Astrocyte of the cerebellum (primary cell): ENCODE results near the gene MYMK.

Source experiments
- DNase-seq: peaks from one replicate; pipeline ENCODE4 v3.0.0-alpha.2; 2011; ENCODE audit warnings: low read depth
- H3K4me3 ChIP-seq: 2 replicates; pipeline ENCODE4 v1.5.1; 2011; ENCODE audit warnings: mild to moderate bottlenecking, low read depth, low read length, moderate library complexity
- CTCF ChIP-seq: IDR thresholded peaks from 2 replicates; pipeline ENCODE4 v1.5.1; 2012; ENCODE audit warnings: low read length, low read depth, moderate library complexity, mild to moderate bottlenecking; ENCODE audit errors: missing control alignments
- in situ Hi-C: cut with HindIII; loops from 2 replicates; pipeline ENCODE4 v1.10.0; 2017; ENCODE audit warnings: low sequenced_read_pairs

MYMK gene

GRCh38 chr9:133470427-133470924 is 54.3 kb downstream of the MYMK start:
- no peak overlapping the region for H3K4me3 ChIP-seq
- TF ChIP-seq CTCF: no peak
- no peak for DNase-seq
- in situ Hi-C loops: no loop called here

- no peak for TF ChIP-seq CTCF
- in situ Hi-C loops: loop anchor here (5.0 kb wide), 1 partner anchor 92 kb away; the partner anchor contains the start of genes STKLD1 and SURF4
- DNase-seq: no peak
- H3K4me3 ChIP-seq: no peak overlapping the region
Measured at GRCh38 chr9:133468777-133469421, 55.9 kb downstream of the MYMK start.

DNA sequence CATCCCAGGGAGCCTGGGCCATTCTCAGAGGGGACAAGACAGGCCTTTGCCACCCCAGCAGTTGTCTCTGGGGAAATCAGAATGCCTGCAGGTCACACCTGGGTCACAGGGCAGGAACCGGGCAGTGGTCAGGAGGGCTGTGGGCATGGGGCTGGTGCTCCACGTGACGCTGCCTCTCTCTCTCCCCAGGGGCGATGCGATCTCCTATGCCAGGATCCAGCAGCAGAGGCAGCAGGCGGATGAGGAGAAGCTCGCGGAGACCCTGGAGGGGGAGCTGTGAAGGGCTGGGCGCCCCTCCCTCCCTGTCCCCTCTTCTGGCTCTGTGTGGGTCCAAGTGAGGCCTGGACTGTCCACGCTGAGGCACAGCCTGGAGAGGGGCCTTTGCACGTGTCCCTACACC is 56.4 kb downstream of the MYMK start:
- no peak for DNase-seq
- H3K4me3 ChIP-seq: no peak overlapping the region
- no peak for TF ChIP-seq CTCF
- in situ Hi-C loops: loop anchor here (5.0 kb wide), 1 partner anchor 91 kb away; the partner anchor contains the start of genes STKLD1 and SURF4

- no peak for TF ChIP-seq CTCF
- DNase-seq: no peak
- no peak overlapping the region for H3K4me3 ChIP-seq
- in situ Hi-C loops: loop anchor here (5.0 kb wide), 1 partner anchor 90 kb away; the partner anchor contains the start of genes STKLD1 and SURF4
Measured at GRCh38 chr9:133467101-133467500, 57.7 kb downstream of the MYMK start.

GRCh38 chr9:133465984-133466383 is 58.8 kb downstream of the MYMK start:
- H3K4me3 ChIP-seq: no peak overlapping the region
- no peak for DNase-seq
- in situ Hi-C loops: loop anchor here (5.0 kb wide), 1 partner anchor 89 kb away; the partner anchor contains the start of genes STKLD1 and SURF4
- TF ChIP-seq CTCF: no peak

GRCh38 chr9:133464638-133465037 is 60.1 kb downstream of the MYMK start:
- in situ Hi-C loops: loop anchor here (5.0 kb wide), 2 partner anchors 47 to 87 kb away; partner anchors contain the start of genes REXO4, STKLD1 and SURF4
- H3K4me3 ChIP-seq: no peak overlapping the region
- no peak for DNase-seq
- no peak for TF ChIP-seq CTCF
